NCI-H146 treated with DMSO at 0.1 percent for 48 hours (cell line): ENCODE data around the gene RPS23.
"Not testable (repeated sequence)": the region's sequence is repeated elsewhere in the genome, so short reads cannot be mapped to it uniquely, and the experiment has no call there.

Source experiments
- DNase-seq: peaks from one replicate; lab custom pipeline; 2025; ENCODE audit not compliant: unreplicated experiment; lab: John Stamatoyannopoulos, UW

Gene RPS23

GRCh38 chr5:82290908-82291307, 12.8 kb upstream of the RPS23 start:
- no peak for DNase-seq

GRCh38 chr5:82290005-82290404, 11.9 kb upstream of the RPS23 start:
- no peak for DNase-seq

GRCh38 chr5:82287625-82288024, 9.5 kb upstream of the RPS23 start:
- DNase-seq: no peak

GRCh38 chr5:82285206-82285605, 7.1 kb upstream of the RPS23 start:
- DNase-seq: no peak

- DNase-seq: no peak
Measured at GRCh38 chr5:82283893-82284292, 5.7 kb upstream of the RPS23 start.

- DNase-seq: no peak
Measured at GRCh38 chr5:82278711-82279370, 687 bp upstream of the RPS23 start.

GRCh38 chr5:82277613-82277986, 554 bp downstream of the RPS23 start:
- DNase-seq: no peak

- DNase-seq: no peak
Measured at GRCh38 chr5:82276800-82277612, 1.1 kb downstream of the RPS23 start.

- DNase-seq: no peak
Measured at GRCh38 chr5:82275216-82275664, 2.9 kb downstream of the RPS23 start.

- no peak for DNase-seq
Measured at GRCh38 chr5:82274343-82275211, 3.6 kb downstream of the RPS23 start.

- not testable (repeated sequence) for DNase-seq
Measured at GRCh38 chr5:82273426-82273825, 4.7 kb downstream of the RPS23 start.

- DNase-seq: not testable (repeated sequence)
Measured at GRCh38 chr5:82272571-82273356, 5.4 kb downstream of the RPS23 start.

GRCh38 chr5:82269363-82269762, 8.8 kb downstream of the RPS23 start:
- not testable (repeated sequence) for DNase-seq

- not testable (repeated sequence) for DNase-seq
Measured at GRCh38 chr5:82267297-82267933, 10.7 kb downstream of the RPS23 start.

GRCh38 chr5:82265047-82265446, 13.1 kb downstream of the RPS23 start:
- no peak for DNase-seq

GRCh38 chr5:82259172-82259800, 18.9 kb downstream of the RPS23 start:
- DNase-seq: no peak

GRCh38 chr5:82257729-82258128, 20.4 kb downstream of the RPS23 start:
- DNase-seq: no peak

- no peak for DNase-seq
Measured at GRCh38 chr5:82257247-82257646, 20.9 kb downstream of the RPS23 start.

- no peak for DNase-seq
Measured at GRCh38 chr5:82255844-82256243, 22.3 kb downstream of the RPS23 start.

- DNase-seq: no peak
Measured at GRCh38 chr5:82252744-82253143, 25.4 kb downstream of the RPS23 start.
